Inferior parietal cortex (tissue), 1 donor: Measurements from ENCODE around the gene SGMS2.

Experiments used
- DNase-seq: peaks from one replicate; pipeline ENCODE4 v3.0.0-alpha.2; 2016; ENCODE audit errors: extremely low spot score

Gene SGMS2

DNA sequence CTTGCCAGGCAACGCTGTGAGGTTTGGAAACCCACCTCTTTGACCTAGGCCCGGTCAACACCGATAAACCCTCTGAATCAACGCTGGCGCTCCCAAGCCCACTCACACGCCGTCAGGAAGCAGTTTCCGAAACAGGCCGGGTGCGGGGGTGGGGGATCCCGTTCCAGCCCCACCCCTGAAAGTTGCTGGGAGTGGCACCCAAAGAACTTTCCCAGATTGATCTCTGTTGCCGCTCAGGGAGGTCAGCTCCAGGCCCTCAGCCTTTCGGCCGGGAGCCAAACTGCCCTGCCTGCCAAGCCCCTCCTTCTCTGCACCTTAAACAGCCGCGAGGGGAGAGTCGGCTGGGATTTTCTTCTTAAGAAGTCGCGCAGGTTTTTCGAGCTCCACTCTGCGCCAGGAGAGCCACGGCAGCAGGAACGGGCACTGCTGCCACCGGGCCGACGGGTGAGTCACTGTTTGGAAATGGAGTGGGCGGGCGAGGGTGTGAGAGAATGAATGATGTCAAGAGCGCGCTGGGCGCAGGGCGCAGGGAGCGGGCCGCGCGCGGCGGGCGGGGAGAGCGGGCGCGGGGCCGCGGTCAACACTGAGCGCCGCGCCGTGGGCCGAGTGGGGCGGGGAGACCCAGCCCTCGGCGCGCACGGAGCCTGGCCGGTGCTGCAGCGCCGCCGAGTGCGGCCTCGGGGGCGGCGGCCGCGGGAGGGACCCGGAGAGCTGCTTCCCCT lies at the start of gene SGMS2:
TSS of gene SGMS2 (plus strand) at position 583 of the 722 bp plus-strand sequence. CDS start 70,622 bp downstream, outside the sequence.
- peak; percentile 37 for DNase-seq

DNA sequence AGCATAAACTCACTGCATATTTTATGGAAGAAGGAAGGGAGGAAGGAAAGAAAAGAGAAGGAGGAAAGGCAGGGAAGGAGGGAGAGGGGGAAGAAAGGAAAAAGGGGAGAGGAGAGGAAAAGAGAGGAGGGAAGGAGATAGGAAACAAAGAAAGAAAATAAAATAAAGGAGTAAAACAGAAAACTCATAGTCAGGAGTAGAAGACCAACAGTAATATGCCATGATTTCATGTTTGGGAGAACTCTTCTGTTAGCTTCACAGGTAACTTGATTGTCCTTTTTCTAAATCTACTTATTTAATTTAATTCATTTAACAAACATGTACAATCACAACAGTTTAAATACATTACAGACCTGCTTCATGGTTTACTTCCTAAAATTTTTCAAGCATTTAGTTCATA lies 46.8 kb upstream of the SGMS2 start:
- DNase-seq, result no peak

DNA sequence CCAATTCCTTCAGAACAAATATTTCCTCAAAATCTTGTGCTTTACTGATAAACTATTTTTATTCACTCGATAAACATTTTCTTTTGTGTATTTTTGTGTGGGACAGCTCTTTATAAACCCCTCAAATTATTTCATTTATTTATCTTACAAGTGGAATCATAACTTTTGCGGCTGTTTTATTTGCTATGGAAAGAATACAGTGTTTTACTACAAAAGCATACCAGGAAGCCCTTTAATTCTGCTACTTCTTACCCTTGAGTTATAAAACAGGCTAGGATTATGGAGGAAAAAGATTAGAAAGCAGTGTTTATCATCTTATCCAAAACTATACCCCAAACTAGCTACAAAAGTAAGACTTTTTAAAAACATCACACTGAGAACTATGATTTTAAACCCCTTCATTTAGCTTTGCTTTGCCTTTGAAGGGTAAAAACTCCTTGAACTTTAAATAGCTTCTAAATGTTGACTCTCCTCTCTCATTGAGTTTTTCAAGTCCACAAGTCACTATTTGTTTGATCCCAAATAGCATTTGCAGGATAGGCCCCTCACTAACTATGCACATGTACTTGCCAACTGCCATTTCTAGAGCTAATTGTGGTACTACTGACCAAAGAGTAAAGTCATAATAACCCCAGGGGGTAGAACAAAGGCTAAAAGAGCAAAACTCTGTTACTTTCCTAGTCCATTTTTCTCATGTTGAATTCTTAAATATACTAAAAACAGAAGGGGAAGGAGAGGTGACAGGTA lies 45.8 kb upstream of the SGMS2 start:
- no peak for DNase-seq

GRCh38 chr4:107780665-107781064 lies 44.1 kb upstream of the SGMS2 start:
- DNase-seq, result no peak

GRCh38 chr4:107791902-107792301 lies 32.8 kb upstream of the SGMS2 start:
- no peak for DNase-seq

DNA sequence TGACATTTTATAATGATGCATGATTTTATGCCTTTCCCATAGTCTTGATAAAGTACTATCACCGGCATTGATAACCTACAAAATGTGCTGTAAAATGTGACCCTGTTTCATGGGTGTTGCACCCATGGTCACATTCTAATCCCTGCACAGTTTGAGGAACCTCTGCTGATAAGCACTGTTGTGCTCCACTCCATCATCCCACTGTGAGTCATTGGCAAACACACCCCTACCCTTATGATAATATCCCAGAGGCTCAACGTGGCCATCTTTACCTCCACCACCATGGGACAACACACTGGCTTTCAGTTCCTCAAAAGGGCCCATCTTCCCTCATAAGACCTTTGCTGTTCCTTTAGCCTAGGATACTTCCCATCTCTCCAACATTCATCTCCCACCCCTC lies 32.0 kb upstream of the SGMS2 start:
- no peak for DNase-seq

DNA sequence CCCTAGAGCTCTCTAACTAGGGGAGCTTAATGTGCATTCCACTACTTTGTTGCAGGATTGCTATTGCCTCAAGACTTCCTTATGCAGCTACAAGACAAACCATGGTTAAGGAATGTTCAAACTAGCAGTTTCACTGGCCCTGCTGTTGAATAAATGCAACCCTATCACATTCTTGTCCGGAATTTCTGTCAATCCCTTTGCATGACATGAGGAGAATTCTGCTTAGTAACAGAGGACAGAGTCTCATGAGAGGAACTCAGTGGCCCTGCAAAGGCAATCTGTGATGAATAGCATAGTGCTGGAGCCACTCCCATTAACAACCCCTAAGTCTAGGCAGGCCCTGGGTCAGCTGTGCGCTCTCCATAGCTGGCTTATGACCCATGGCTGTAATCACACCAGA lies 30.7 kb upstream of the SGMS2 start:
- DNase-seq, result no peak

- DNase-seq, result no peak
Measured at GRCh38 chr4:107799669-107800450, 24.9 kb upstream of the SGMS2 start.

DNA sequence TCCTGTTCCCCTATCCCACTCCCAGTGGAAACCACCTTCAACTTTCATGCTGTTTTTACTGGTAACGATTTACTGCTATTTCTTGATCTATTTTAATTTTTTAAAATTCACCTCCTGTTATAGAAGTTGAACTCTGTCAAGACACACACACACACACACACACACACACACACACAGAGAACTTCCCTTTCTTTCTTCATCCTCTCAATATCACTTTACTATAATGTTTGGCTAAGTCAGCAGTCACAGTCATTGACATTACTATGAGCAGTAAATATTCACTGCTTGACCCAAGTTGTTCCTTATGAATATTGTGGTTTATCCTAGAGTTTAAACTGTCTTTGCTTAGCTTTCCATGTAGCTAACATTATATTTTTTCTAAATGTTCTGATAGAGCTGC lies 24.0 kb upstream of the SGMS2 start:
- DNase-seq, result no peak

DNA sequence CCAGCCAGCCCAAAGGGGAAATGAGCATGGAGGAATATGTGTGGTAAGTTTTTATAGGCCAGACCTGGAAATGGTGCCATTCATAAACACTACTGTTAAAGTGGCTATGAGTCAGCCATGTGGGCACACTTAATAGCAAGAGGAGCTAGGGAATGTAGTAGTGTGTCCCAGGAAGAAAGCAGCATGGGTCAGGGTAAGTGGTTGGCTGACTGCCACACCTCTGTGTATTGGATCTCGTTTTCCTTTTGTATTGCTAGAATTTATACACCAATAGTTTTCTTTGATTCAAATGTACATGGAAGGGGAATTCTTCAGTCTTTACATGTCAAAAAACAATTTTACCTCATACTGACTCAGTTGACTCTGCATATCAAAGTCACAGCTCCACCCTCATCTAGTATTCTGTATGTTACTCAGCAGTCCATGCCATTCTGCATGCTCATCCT lies 22.9 kb upstream of the SGMS2 start:
- DNase-seq, result no peak

- no peak for DNase-seq
Measured at GRCh38 chr4:107804956-107805355, 19.8 kb upstream of the SGMS2 start.

DNA sequence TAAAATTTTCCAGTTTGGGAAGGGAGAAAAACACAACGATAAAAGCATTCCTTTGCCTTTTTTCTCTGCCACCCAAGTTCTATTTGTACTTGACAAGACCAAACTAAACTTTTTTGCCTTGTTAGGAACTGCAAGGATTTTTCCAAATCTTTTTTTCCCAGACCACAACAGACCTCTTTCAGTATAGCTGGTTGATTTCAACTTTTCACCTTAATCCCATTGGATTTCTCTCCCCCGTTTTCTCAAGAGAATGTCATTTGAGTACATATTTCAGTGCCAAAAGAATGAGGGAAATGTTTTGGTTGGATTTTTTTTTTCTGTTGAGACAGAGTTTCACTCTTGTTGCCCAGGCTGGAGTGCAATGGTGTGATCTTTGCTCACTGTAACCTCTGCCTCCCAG lies 18.5 kb upstream of the SGMS2 start:
- DNase-seq, result no peak

- DNase-seq, result no peak
Measured at GRCh38 chr4:107808572-107808971, 16.2 kb upstream of the SGMS2 start.

DNA sequence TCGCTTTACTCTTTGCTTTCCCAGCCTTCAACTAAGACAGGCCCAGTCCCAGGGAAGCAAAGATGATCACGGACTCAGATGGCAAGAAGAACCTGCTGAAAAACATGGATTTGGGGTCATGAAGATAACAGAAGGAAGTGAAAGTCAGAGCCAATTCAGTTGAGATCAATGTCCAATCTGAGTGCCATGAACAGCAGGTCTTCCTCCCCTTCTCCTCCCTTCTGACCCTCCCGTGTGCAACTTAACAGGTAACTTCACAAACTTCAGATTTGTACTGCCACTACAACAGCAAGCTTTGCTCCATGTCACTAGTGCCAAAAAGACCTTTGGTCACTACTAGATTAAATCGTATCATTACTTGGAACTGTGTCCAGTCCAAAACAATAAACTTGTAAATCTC lies 15.5 kb upstream of the SGMS2 start:
- DNase-seq, result no peak

DNA sequence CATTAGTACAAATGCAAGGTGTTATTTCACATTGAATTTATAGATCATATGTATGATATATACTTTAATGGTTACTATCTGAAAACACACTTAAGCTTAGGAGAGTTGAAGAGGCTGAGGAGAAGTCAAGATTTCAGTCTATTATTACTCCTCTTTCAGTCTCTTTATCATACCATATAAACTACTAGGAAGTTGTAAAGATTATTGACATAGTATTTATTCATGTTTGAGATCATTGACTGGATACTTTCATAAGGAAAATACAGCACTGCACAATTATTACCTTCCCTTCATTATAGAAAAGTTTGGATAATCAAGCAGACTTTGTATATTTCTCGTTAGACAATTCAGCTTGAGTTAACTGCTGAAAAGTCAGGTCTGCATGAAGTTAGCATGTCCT lies 10.0 kb upstream of the SGMS2 start:
- no peak for DNase-seq

DNA sequence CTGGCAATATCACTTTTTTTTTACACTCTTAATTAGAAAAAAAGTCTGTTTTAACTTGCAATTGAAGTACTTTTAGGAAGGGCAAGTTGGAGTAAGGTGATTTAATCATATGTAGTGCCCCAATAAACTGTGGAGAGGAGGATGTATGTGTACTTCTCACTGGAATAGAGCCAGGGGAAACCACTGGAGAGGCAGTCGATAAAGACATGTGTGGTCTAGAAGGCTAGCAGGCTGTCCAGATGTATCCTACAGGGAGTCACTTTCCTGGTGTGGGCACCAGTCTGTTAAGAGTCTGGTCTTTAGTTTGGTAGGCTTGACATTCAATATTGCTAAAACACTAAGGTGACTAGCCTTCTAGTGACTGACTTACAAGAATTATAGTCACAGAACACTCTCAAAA lies 9.6 kb upstream of the SGMS2 start:
- DNase-seq, result no peak

DNA sequence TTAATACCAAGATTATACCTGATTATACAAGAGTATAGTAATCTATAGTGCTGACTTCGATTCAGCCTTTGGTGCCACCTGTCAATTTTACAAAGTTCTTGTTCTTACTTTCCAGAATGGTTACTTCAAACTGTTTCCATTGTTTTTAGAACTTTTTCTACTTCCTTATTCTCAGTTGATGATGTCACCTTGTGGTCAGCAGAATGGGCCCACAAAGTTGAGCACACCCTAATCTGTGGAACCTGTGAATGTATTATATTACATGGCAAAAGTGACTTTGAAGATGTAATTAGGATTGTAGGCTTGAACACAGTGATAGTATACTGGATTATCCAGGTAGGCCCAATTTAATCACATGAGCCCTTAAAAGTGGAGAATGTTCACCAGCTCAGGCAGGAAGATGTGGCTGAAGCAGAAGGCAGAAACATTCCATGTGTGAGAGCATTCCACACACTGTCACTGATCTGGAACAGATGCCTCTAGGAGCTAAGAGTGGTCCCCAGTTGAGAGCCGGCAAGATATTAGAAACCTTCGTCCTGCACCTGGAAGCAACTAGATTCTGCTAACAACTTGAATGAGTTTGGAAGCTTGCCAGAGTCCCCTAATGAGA lies 6.3 kb upstream of the SGMS2 start:
- DNase-seq, result no peak

- no peak for DNase-seq
Measured at GRCh38 chr4:107823870-107824349, 822 bp upstream of the SGMS2 start.

DNA sequence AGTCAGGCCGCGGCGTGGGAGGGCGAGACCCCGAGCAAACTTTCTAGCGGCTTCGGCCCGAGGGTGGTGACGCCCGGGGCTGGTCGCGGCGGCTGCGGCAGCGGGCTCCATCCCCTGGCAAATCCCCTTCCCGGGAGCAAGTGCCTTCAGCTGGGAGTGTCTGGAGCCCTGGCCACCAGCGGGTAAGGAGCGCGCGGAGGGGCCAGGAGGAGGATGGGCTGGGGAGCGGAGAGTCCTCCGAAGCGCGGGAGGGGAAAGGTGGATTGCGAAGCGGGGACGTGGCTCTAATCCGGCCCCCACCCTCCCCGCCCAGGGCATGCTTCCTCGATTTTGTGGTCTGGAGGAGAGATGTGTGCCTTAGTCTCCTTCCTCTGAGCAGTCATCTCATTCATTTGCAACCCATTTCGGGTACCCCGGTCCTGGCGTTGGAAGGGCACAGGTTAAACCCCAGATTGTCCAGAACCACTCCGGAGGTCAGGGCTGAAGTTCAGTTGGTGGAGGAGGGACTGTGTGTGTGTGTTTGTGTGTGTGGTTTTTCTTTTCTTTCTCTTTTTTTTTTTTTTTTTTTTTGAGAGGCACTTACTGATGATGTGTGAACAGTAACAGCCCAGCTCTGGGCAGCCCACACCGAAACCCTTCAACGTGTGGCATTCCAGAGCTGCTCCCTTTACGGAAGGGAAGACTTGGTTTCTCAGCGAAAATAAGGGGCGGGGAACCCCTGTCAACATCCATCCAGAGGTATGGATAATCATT lies 516 bp downstream of the SGMS2 start:
- peak; percentile 7 for DNase-seq

DNA sequence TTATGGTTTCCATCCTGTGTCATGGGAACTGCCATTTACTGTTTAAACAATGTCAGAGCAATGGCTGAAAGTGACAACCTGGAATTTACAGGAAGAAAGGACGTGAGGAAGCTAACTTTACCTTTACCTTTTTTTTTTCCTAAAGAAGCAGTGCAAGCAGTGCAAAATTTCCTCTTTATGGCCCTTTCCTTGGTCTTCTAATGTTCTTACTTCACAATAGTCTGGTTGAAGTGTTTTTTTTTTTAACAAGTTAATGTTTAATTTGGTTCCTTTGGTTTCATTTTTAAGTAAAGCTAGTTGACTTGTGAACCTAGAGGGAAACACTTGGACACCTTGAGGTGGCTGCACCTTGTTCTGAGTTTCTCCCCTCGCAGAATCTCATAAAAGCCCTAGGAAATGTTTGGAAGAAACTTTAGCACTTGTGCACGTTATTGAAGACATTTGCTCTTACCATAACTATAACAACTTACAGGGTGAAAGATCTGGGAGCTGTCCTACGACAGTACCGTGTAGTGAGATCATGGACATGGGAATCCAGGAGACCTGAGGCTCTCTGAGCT lies 1.8 kb downstream of the SGMS2 start:
- peak; percentile 2 for DNase-seq
